Right lung (tissue), 10 donors: ENCODE data around the gene HOXB3. TPM values are rescaled to one million over a fixed set of nuclear protein-coding genes. Genes with fewer than 3 reads are reported as not detected.

Experiments
- DNase-seq, 2 donors: peaks; one replicate each; pipeline ENCODE4 v3.0.0-alpha.2; 2013
- long read RNA-seq, 8 donors: transcript quantifications; one replicate each; lab custom pipeline, GENCODE V29; 2026
- polyA plus RNA-seq, 5 donors: library from polyadenylated mRNA; unstranded; fragments of 120-200 nt; gene quantifications; one replicate each; pipeline versions ENCODE4 v1.2.1 to v1.2.3, GENCODE V29; 2013; ENCODE audit warnings: inconsistent platforms in 1 of 5, low replicate concordance in 1 of 5; ENCODE audit not compliant: insufficient read length in 5 of 5, insufficient read depth in 1 of 5

Gene HOXB3
- 10 to 100 TPM; 74.3 to 95.5 (median 89.1) TPM for polyA plus RNA-seq
- long read RNA-seq, donor 1, full-length matches to known transcripts = 7 of 38 reads
- long read RNA-seq, donor 1, partial matches to known transcripts = 25 of 38 reads
- long read RNA-seq, donor 1, other reads (novel, unspliced or antisense) = 6 of 38 reads
- long read RNA-seq, donor 2, full-length matches to known transcripts = 4 of 4 reads
- long read RNA-seq, donor 2, partial matches to known transcripts = 0 of 4 reads
- long read RNA-seq, donor 2, other reads (novel, unspliced or antisense) = 0 of 4 reads
- long read RNA-seq, donor 3, full-length matches to known transcripts = 6 of 31 reads
- long read RNA-seq, donor 3, partial matches to known transcripts = 25 of 31 reads
- long read RNA-seq, donor 3, other reads (novel, unspliced or antisense) = 0 of 31 reads
- long read RNA-seq, donor 4, full-length matches to known transcripts = 7 of 14 reads
- long read RNA-seq, donor 4, partial matches to known transcripts = 7 of 14 reads
- long read RNA-seq, donor 4, other reads (novel, unspliced or antisense) = 0 of 14 reads
- long read RNA-seq, donor 5, full-length matches to known transcripts = 3 of 3 reads
- long read RNA-seq, donor 5, partial matches to known transcripts = 0 of 3 reads
- long read RNA-seq, donor 5, other reads (novel, unspliced or antisense) = 0 of 3 reads
- long read RNA-seq, donor 6, full-length matches to known transcripts = 7 of 7 reads
- long read RNA-seq, donor 6, partial matches to known transcripts = 0 of 7 reads
- long read RNA-seq, donor 6, other reads (novel, unspliced or antisense) = 0 of 7 reads
- long read RNA-seq, donor 7, full-length matches to known transcripts = 5 of 15 reads
- long read RNA-seq, donor 7, partial matches to known transcripts = 10 of 15 reads
- long read RNA-seq, donor 7, other reads (novel, unspliced or antisense) = 0 of 15 reads
- long read RNA-seq, donor 8, full-length matches to known transcripts = 2 of 2 reads
- long read RNA-seq, donor 8, partial matches to known transcripts = 0 of 2 reads
- long read RNA-seq, donor 8, other reads (novel, unspliced or antisense) = 0 of 2 reads

GRCh38 chr17:48589831-48590606 lies at the start of gene HOXB3:
Gene HOXB3 (minus strand): TSS chr17:48590241. CDS start chr17:48552474, 37,767 bp downstream.
- DNase-seq = peak in 1 of 2 donors; percentile 48

- no peak for DNase-seq
These were observed 49.1 kb upstream of the HOXB3 start for GRCh38 chr17:48639136-48639535.

DNA sequence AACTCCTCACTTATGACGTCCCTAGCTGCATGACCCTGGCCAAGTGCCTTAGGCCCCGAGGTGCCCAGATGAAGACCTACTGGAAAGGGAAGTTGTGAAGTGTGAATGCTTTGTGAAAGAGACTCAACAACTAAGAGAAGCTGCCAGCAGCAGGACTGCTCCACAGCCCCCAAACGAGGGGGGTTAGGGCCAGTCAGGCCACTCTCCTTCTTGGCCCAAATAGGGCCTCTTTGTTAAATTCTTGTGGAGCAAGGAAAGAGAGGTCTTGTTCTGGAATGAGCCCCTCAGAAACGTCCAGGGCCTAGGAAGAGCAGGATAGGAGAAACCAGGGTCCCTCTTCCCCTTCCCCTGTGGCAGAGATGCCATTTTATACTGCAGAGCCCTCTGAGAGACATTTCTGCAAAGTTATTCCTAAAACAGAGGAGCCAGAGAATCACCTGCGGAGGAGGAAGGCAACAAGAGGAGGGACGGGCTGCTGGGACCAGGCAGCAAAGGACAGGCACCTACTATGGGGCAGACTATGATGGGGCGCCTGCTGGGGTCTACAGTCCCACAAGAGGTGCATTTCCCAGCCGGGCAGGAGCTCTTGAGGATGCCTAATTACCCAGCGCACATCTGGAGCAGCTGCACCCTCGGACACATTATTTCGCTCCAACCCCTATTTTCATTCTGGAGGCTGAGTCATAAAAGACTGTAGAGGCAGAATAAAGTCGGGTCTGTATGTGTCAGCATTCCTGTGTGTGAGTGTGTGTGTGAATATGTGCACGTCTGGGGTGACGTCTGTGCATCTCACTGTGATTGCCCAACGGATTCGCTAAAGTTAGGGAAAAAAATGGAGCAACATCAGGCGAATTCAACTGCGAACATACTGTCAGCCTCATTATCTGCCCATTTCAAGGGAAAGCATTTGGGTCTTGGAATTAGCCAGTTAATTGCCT lies 47.6 kb upstream of the HOXB3 start:
- DNase-seq = no peak

GRCh38 chr17:48636177-48637018 lies 46.4 kb upstream of the HOXB3 start:
- DNase-seq = peak in 1 of 2 donors; percentile 68

DNA sequence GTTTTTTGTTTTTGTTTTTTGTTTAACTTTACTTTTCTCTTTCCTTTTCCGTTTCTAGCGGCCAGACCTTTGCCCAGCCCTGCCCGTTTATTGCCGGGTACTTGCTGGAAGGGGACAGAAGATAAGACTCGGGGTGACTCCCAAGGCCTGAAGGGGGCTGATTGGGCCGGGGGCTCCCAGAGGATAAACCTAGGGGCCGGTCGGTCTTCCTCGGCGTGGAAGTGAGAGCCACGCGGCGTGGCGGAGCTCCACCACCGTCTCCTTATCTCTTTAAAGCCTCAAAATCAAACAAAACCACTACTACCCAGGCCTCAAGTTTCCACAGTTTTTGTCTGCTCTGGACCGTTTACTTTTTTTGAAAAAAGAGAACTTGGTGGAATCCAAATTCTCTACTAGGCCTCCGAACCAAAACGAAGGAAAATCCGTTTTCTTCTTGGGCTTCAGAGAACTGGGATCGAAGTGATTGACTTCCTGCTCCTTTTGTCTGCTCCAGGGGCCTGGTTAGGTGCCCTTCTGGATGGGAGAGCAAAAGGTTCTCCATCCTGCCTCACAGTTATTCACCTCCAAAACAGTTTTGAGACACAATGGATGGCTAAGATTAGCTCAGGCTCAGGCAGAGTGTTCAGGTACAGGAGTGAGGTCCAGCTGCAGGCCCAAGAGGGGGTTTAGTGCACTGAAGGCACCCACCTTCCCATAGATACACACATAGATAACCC lies 44.6 kb upstream of the HOXB3 start:
- DNase-seq = no peak

DNA sequence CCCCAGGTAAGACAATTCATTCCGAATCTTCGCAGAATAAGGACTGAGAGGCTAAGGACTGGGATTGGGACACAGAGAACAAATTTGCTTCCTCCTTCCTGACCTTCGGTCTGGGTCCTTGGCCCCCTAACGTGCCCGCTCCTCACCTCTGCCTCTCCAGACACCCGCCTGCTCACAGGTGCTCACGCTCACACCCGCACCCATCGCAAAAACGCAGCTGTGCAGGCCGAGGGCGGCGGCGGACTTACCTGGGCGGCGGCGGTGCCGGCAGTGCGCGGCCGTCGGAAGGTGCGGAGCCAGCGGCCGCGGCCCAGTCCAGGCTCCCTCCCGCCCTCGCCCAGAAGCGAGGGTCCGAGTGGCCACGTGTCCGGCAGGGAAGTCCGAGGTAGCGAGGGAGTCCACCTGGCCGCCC lies 43.2 kb upstream of the HOXB3 start:
- no peak for DNase-seq

DNA sequence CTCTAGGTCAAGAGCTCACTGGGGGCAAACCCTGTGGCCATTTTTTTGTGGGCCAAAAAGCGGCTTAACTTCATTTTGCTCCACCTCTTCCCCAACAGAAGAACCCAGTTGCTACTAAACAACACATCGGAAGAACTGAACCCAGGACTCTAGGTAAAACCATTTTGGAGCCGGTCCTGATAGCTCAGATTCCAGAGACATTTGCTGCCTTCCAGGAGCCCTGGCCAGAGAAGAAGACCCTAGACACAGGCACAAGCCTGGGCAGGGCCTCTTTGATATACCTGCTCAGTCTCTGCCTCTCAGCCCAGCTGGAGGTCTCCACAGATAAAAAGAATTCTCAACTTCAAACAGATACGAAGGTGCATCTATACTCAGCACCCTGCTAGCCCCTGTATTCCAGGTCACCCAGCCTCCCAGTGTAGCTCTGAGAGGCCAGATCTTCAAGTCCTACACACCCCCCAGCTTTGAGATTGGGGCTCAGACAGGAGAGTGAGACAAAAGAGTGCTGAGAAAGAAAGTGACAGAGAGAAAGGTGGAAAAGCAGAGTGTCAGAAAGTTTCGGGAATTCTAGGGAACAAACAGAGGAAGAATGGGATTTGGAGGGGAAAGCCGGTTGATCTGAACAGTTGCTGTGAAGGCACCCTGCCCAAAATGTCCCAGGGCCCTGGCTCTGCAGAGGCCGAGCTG lies 42.7 kb upstream of the HOXB3 start:
- DNase-seq = no peak

GRCh38 chr17:48631693-48632578 lies 41.9 kb upstream of the HOXB3 start:
- DNase-seq = no peak

GRCh38 chr17:48630925-48631692 lies 41.1 kb upstream of the HOXB3 start:
- no peak for DNase-seq

- no peak for DNase-seq
These were observed 40.2 kb upstream of the HOXB3 start for GRCh38 chr17:48630009-48630924.

DNA sequence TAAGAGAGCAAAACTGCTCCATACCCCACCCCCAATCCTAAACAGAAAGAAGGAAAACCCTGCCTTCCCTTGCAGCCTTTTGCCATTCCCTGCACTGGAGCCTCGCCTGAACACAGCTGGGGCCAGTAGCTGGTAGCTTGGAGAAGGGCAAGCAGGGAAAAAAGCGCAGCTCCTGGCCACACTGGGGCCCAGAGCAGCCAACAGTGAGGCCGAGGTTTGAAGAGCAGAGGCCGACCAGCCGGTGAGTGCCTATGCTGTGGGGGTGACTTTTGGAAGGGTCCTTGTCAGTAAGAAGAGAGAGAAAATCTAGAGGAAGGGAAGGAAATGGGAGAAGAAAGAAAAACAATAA lies 39.3 kb upstream of the HOXB3 start:
- no peak for DNase-seq

DNA sequence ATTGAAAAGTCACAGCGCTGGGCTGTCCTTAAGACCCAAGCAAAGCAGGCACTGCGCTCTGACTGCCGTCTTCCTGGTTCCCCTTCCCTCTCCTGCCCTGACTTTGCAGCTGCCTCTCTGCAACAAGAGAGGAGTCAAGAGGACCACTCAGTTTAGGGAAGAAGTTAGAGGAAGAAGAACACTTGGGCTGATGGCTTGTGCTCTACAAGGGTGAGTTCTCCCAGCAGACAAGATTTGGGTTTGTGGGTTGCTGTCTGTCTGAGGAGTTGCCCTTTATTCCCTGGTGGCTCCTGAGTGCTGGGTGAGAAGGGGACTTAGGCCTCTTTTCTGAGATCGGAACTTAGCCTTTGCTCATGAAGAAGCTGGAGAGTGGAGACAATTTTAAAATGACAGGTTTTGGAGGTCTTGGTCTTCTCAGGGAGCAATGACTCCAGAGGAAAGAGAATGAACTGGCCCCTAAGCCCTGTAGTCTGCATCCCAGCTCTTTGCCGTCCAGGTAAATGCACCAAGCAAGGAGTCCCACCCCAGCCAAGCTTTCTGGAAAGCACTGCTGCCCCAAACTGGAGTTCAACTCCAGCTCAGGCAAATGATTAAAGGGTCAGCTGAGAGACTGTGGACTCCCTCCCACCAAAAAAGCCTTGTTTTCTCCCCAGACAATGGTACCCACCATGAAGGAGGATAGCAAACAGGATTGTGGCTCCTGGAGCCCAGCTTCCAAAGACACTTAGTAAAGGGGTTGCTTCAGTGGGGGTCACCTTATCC lies 38.8 kb upstream of the HOXB3 start:
- no peak for DNase-seq

GRCh38 chr17:48627623-48628521 lies 37.8 kb upstream of the HOXB3 start:
- DNase-seq = no peak
